ENCODE data around the gene SMCO2.
"Not testable (repeated sequence)": the region's sequence is repeated elsewhere in the genome, so short reads cannot be mapped to it uniquely, and the experiment has no call there.

The SMCO2 gene

DNA sequence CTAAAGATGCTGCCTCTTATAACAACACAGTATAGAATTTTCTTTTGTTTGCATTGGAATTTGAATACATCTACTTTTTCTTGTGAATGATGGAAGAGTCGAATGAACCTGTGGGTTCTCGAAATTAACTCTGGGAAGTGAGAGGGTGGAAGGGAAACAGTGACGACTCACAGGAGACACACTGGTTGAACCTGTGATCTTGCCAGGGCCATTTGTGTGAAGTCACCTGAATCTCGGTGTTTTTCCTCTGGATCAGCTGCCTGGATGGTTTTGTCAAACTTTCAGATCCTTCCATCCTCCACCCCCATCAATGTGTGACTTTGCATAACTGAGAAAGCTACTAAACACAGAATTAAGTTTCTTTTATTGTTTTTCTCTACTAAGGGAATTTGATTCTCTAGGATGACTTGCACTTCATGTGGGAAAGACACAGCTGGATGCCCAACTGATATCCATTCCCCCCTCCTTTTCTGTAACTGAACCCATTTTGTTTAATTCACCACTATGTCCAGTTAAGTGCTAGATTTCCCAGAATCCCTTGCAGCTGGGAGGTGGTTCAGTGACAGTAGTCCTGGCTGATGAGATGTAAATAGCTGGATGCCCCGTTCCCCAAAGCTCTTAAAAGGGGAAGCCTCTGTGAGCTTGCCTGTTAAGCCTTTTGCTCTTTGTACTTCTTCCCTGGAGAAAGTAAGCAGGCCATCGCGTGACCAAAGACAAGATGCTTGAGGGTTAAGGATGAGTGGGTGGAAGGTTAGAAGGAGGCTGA lies 83.8 kb downstream of the SMCO2 start:
- DNase-seq = no peak

DNA sequence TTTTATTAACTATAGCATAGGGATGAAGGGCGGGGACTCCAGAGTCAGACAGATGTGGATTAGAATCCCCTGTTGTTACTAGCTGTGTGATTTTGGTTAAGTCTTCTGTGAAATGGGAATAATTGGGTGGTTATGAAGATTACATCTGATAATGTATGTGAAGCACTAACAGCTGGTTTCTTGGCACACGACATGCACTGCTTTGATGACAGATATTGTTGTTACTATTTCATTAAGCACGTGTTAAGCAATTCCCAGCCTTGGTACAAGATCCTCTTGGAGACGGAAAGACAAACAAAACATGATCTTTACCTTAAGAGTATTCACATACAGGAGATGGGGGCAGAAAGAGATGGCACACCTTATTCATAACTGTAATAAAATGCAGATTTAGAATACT lies 85.4 kb downstream of the SMCO2 start:
- DNase-seq = no peak

DNA sequence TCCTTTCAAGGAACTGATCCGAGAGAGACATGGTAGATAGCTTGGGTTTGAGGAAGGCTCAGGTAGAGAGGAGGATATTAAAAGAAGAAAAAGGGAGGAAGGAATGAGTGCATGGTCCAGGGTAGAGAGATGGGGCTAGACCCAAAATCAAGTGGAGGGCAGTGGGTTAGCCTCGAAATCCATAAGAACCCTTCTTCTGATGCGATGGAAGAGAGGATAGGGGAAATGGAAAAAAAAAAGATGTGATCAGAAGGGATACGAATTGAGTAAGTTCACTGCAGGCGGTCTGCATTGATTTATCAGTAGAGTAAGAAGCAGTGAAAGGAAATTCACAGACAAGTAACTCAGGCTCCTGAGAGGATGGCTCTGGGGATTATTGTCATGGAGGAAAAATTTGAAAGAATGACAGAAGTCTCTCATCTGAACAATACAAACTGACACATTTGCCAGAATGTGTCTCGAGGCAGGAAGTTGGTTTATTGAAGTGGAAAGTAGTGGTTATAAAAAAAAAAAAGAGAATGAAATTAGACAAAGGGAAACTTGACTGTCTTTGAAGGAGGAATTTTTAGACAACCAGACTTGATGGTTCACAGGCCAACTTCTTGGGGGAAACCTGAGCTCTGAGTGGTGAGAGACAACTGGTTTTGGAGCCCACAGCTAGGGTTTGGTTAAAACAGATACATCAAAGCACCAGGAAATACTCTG lies 87.7 kb downstream of the SMCO2 start:
- no peak for DNase-seq

DNA sequence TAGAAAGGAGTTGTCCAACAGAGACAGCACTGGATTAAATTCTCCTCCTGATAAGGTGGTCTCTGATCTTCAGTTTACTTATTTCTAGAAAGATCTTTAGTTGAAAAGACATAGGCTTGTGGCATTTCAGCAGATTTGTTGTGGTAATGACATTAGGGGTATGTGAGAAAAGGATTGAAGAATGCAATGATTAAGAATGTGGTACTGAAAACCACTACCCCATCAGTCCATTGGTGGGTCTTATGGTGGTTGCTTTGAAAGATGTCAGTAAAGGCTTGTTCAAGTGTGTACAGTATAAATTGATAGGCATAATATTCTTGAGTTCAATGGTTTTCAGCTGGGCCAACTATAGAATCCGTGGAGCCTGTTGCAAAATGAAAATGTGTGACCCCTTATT lies 88.2 kb downstream of the SMCO2 start:
- DNase-seq = no peak

DNA sequence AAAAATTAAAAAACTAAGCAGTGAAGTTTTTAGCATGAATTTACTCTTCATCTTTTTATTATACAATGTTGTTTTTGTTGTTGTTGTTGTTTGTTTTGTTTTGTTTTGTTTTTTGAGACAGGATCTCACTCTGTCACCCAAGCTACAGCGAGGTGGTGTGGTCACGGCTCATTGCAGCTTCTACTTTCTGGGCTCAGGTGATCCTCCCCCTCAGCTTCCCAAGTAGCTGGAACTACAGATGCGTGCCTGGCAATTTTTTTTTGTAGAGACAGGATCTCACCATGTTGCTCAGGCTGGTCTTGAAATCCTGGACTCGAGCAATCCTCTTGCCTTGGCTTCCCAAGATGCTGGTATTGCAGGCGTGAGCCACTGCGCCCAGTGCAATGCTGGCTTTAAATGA lies 88.8 kb downstream of the SMCO2 start:
- DNase-seq = no peak

DNA sequence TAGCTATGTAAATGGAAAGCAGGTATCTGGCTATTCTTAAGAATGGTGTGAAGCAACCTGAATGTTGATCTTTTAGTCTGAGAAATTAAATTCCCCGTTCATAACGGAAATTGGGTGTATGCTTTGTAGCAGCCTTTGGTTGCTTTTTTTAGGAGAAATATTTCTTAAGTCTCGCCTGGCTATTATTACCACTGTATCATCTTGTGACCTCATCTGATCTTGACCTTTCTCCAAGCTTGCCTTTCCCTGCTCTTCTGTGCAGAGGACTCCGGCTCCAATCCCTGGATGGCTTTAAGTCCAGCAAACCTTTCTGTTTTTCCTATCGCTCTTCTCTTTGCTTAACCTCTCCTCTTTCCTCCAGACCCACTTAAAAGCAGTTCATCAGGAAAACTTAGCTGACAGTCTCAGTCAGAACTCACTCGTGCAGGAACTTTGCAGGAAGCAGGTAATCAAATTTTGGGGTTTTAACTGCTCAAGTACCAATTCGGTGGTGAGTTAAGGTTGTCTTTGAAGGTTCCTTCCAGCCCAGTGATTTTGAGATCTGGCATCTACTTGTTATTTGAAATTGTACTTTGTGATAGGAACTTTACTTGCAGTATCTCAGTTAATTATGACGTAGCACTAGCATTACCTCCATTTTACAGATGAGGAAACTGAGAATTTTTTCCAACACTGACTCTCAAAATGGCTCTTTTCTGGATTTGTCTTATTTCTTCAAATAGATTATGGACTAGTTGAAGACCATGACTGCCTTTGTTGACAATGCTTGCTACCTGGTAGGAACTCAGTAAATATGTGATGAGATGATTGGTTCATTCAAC lies 91.5 kb downstream of the SMCO2 start:
- DNase-seq = no peak

DNA sequence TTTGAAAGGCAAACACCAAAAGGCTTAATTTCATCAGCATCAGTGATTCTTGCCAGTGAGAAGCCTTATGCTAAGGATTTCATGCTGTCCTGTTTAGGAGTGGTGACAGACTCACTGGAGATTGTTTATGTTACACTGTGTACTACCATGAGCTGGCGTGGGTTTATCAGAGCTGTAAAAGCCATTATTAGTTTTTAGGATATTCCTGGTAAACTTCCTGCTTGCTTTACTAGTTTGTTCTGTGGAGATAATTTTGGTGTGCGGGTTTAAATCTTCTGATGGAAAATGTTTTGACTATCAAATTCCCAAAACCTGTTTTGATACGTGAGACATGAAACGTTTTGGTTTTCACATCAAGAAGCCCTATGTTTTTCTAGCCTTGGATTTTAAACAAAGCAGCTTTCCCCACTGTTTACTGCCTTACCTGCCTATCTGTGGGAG lies 92.7 kb downstream of the SMCO2 start:
- no peak for DNase-seq

DNA sequence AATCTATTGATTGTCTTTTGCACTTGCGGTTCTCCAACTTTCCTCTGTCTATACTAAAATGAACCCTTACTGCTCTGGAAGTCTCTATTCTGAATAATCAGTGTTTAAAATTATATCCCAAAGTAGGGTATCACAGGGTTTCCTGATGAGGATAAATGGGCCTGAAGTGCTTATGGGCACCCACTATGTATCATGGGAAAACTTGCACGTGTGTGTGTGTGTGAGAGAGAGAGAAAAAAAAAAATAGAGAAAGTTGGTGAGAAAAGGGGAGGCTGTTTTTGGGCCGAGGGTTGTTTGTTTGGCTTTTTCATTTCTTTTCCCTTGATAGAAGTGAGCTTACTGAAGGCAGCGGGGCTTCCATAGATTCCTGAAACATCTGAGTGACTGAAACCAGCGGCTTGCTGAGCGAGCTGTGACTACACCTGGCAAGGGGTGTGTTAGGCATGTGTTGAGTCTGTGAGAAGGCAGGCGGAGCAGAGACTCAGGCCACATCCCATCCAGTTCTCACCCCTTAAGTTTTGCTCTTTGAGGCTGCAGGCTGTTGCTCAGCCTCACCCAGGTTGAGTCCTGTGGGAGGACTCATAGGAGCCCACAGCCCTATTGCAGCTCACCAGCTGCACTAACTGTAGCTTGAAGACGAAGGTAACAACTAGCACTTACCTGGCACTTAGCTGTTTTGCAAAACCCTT lies 94.6 kb downstream of the SMCO2 start:
- DNase-seq = no peak

DNA sequence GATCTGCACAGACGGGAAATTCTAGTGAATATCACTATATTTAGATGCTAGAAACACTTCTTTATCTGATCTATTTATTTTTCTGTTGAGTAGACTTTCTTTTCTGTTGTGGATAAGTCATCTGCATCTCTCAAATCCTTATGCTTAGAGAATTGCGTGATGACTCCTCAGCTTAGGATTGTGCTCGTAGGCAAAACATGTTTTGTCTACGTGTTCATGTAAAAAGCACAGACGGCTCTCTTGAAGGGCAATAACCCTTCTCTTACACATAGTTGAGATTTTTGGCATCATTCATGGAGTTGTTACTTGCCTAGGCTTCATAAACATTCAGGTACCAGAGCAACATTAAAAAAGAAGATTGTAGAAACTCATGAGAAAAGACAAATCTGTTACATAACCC lies 96.1 kb downstream of the SMCO2 start:
- no peak for DNase-seq

DNA sequence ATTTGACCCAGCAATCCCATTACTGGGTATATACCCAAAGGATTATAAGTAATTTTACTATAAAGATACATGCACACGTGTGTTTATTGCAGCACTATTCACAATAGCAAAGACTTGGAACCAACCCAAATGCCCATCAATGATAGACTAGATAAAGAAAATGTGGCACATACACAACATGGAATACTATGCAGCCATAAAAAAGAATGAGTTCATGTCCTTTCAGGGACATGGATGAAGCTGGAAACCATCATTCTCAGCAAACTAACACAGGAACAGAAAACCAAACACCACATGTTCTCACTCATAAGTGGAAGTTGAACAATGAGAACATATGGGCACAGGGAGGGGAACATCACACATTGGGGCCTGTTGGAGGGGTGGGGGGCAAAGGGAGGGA lies 98.3 kb downstream of the SMCO2 start:
- not testable (repeated sequence) for DNase-seq

DNA sequence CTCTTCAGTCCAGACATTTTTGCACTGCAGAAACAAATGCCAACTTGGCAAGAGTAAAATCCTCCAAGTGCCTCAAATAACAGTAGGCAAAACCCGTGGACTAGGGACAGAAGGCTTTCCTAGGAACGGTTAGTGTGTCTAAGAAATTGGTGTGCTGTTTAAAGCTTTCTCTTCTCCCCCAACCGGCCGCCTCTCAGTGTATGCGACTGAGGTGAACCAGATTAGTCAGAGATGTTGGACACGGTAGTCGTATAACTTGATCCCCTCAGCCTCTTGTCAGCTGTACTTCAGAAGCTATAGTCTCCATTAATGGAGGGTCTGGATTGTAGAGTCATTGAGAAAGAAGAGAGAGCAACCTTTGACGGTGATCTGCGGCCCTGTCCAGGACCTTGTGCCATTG lies 99.1 kb downstream of the SMCO2 start:
- DNase-seq = no peak

DNA sequence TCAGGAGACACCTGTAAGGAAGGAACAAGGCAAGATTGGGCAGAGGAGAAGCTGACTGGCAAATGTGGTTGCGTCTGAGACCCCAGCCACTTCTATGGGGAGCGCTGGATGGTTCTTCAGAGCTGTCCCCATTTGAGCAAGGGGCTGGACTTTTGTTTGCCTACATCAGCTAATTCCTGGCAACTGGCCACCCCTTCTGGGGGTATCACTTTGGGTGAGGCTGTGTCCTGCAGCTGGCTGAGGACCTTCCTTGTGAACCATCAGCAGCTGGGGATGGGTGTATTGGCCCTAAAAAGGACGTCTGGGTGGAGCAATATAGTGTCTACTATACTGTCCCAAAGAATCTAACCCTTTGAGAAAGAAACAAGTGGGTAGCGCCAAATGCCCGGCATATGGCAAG lies 101.1 kb downstream of the SMCO2 start:
- no peak for DNase-seq

DNA sequence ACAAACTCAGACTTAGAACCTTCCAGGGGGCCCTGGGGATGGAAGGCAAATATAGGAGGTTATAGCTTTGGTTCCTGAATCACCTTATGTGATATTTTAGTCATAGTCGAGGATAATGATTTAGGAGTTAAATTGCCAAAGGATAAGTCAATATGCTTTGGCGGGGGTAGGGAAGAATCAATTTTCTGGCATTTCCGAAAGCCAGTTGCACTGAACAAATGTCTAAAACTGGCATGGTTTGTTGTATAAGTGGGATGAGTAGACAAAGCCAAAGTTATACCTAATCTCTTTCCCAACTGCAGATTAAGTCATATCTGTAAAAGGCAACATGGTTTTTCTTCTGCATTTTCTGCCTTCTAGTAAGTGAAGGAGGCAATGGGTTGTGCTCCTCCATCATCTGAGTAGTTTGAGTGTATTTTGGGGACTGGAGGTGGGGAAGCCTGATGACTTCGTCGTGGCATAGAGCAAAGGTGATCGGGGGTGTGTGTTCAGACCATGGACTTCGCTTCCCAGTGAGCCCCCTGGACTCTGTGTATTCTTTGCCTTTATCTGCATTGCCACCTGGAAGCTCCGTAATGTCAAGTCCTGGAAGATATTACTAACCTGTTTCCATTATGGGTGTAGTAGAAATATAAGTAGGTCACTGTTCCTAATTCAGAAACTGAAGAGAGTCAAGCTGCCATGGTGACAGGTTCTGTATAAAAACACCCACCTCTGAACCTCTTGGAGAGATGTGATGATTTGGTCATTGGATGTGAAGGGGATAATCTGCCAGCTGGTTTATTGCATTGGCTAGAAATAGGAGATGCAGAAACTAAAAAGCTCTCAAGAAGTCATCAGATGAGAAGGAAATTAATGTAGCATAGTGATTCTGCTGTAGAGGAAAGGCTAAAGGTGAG lies 102.0 kb downstream of the SMCO2 start:
- DNase-seq = no peak

DNA sequence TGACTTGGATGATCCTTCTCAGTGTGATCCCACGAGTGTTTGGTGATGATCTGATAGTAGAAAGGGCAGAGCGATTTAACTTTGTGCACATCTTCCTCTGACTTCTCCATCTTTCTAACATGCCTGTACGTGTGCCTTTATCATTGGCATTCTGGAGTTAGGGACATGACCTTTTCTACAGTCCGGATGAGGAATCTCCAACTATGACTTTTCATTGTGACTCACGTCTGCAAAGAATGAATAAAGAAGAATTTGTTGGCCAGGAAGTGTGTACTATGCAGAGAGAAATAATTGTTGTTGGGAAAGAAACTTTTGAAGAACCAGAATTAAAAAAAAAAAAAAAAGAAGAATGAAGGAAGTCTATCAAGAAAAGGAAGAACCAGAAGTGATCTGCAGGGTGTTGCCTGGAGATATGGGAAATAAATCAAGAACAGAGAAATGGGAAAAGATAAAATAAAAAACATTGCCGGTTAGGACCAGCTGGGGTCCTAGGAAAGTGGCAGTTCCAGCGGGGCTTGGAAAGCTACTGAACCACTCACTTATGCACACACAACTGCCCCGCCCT lies 102.8 kb downstream of the SMCO2 start:
- DNase-seq = no peak

DNA sequence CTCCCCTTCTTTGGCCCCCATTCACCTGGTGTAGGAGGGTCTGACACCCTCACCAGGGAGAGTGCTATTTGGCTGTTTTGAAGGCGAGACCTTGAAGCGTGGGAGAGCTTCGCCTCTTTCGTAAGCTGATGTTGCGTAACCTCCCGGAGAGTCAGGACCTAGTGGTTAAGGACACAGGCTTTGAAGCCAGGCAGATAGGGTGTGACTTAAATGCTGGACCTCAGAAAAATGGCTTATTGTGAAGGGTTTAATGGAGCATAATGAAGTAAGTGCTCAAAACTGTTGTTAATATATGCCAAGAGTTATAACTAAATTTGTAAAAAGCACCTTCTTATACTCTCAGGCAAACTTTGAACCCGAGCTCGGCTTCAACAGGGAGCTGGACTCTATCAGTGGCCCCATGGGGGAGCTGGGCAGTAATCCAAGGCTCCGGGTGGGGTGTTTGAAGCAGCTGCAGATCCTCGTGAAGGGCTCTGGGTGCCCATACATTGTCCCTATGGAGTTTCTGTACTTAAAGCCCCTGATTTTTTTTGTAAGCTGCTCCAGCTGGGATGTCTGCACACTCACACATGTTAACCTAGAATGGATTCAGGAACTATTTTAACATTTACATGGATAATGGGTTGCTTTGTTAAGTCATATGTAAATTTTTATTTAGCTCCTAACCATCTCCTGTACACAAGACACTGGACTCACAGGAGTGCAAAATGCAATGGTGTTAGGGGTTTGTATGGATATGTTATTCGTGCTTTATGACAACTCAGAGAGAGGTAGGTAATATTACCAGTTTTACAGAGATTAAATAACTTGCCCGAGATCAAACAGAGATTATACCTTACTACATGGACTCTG lies 103.5 kb downstream of the SMCO2 start:
- DNase-seq = no peak

DNA sequence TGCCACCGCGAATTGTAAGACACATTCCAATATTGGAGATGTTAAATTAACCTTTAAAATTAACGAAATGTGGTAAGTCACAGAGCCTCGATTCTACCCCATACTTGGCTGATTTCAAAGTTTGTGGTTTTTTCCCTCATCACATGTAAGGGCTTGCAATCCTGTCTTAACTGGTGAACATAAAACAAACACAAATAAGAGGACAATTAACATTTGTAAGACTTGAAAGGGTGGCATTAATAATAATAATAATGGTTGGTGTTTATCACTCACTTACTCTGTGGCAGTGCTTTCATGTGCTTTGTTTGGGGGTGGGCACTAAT lies 104.1 kb downstream of the SMCO2 start:
- DNase-seq = no peak

DNA sequence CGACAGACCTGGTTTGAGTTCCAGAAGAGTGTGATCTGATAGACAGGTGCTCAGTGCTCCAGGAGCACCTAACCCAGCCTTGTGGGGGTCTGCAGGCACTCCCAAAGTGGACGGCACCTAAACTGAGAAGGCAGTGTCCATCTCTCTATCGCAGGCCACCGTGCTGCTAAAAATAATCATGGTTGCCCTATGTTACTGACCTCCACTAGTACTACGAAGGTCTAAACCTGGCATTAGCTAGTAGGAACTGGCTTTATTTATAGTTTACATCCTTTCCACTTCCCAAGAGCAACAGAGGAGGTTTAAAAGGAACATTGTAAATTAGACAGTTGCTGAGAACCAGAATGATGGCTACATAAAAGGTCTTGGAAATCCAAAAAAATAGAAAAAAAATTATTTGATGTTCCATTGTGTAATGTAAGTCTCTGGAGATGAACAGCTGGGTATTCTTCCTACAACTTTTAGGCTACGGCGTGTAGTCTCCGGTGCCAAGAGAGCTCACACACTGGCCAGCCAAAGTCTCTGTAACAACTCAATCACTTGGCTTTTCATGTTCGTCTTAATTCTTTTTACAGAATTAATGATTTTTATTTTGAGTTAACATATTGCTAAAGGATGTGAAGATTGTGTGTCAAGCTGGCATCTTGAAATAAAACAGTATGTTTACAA lies 104.8 kb downstream of the SMCO2 start:
- DNase-seq = no peak
